Fibroblast of lung (primary cell): ENCODE measurements around the gene VEGFA. TPM values are rescaled to one million over a fixed set of nuclear protein-coding genes. Genes with fewer than 3 reads are reported as not detected.

Source experiments
- DNase-seq, 2 donors: peaks; one replicate each; pipeline versions ENCODE4 v3.0.0 to v3.0.0-alpha.2; 2010; ENCODE audit warnings: low read depth in 2 of 2
- H2AFZ ChIP-seq: 2 replicates; pipeline ENCODE4 v1.5.1; 2012; ENCODE audit warnings: low read length, control low read depth, inconsistent platforms
- H3K27ac ChIP-seq: 2 replicates; pipeline ENCODE4 v1.5.1; 2011; ENCODE audit warnings: low read length, control low read depth; ENCODE audit not compliant: insufficient read depth
- H3K27me3 ChIP-seq: 2 replicates; pipeline ENCODE4 v1.5.1; 2011; ENCODE audit warnings: mild to moderate bottlenecking, low read length; ENCODE audit not compliant: control insufficient read depth, insufficient read depth
- H3K36me3 ChIP-seq: 2 replicates; pipeline ENCODE4 v1.5.1; 2011; ENCODE audit warnings: low read length; ENCODE audit not compliant: control insufficient read depth, insufficient read depth
- H3K4me1 ChIP-seq: 2 replicates; pipeline ENCODE4 v1.5.1; 2011; ENCODE audit warnings: low read length; ENCODE audit not compliant: control insufficient read depth, insufficient read depth; ENCODE audit errors: extremely low read depth
- H3K4me2 ChIP-seq: 2 replicates; pipeline ENCODE4 v1.5.1; 2011; ENCODE audit warnings: low read length, control low read depth; ENCODE audit not compliant: insufficient read depth; ENCODE audit errors: extremely low read depth
- H3K4me3 ChIP-seq, 4 experiments: fragments of 200-600 bp in 1 of 4; sonication (generic) in 1 of 4; replicated peaks in 1 of 4; 2 replicates each; pipeline ENCODE4 v1.5.1; 2011 to 2016; ENCODE audit warnings: low read length in 4 of 4, low read depth in 3 of 4, mild to moderate bottlenecking in 3 of 4, control low read depth in 2 of 4, inconsistent platforms in 1 of 4, mixed read lengths in 1 of 4; ENCODE audit not compliant: insufficient read depth in 1 of 4; ENCODE audit errors: control extremely low read depth in 1 of 4
- H3K79me2 ChIP-seq: 2 replicates; pipeline ENCODE4 v1.5.1; 2012; ENCODE audit warnings: mild to moderate bottlenecking, low read length, inconsistent platforms; ENCODE audit not compliant: control insufficient read depth, insufficient read depth
- H3K9ac ChIP-seq: 2 replicates; pipeline ENCODE4 v1.5.1; 2011; ENCODE audit warnings: mild to moderate bottlenecking, low read length, control low read depth; ENCODE audit not compliant: insufficient read depth
- H3K9me3 ChIP-seq: 2 replicates; pipeline ENCODE4 v1.5.1; 2012; ENCODE audit warnings: low read depth, low read length; ENCODE audit not compliant: control insufficient read depth, insufficient read depth
- H4K20me1 ChIP-seq: 2 replicates; pipeline ENCODE4 v1.5.1; 2011; ENCODE audit warnings: low read length; ENCODE audit not compliant: control insufficient read depth, insufficient read depth; ENCODE audit errors: extremely low read depth
- CTCF ChIP-seq, 2 donors: IDR thresholded peaks in 1 of 2; conservative IDR thresholded peaks in 1 of 2; 1 replicate in 1 of 2; 2 replicates in 1 of 2; pipeline ENCODE4 v1.5.1; 2011 to 2012; ENCODE audit warnings: low read length in 2 of 2, control low read depth in 1 of 2, inconsistent platforms in 1 of 2, low read depth in 1 of 2, mild to moderate bottlenecking in 1 of 2
- EZH2 ChIP-seq: IDR thresholded peaks from 2 replicates; pipeline ENCODE4 v1.5.1; 2012; ENCODE audit warnings: low read length, control low read depth, mild to moderate bottlenecking; ENCODE audit errors: missing control alignments
- polyA plus RNA-seq, 2 donors: library from polyadenylated mRNA; depleted of rRNA in 1 of 2; stranded (reverse) in 1 of 2; unstranded in 1 of 2; fragments of >200 nt; gene quantifications; 2 replicates each; pipeline ENCODE4 v1.2.1, GENCODE V29; 2011 to 2012; ENCODE audit warnings: missing spikeins in 1 of 2
- total RNA-seq: library from RNA; depleted of rRNA; stranded (reverse); fragments of >200 nt; gene quantifications from 2 replicates; pipeline ENCODE4 v1.2.1, GENCODE V29; 2014

The VEGFA gene
- total and polyA plus RNA-seq, 2 donors (not counting 1 experiment from before 2014, with no cell fraction given) = 111 to 150 TPM

- no peaks in the 10 kb centered on the region for H4K20me1 ChIP-seq
- no peak overlapping the region for H2AFZ ChIP-seq
- H3K4me2 ChIP-seq = no peak overlapping the region
- no peaks in the 10 kb centered on the region for H3K4me1 ChIP-seq
- H3K9ac ChIP-seq = no peak overlapping the region
- H3K4me3 ChIP-seq = no peak overlapping the region
- H3K27me3 ChIP-seq = peaks cover 4% of the 10 kb centered on the region
- H3K27ac ChIP-seq = no peak overlapping the region
- TF ChIP-seq CTCF (conservative IDR thresholded peaks at IDR 0.05 in 1 of 2, IDR thresholded peaks at IDR 0.05 in 1 of 2; ENCODE audit: low read depth in 1 of 2, low read length in 2 of 2) (no peak), EZH2 (no peak)
- no peaks in the 10 kb centered on the region for H3K79me2 ChIP-seq
- no peak for DNase-seq
- no peaks in the 10 kb centered on the region for H3K36me3 ChIP-seq
- H3K9me3 ChIP-seq = no peaks in the 10 kb centered on the region
These were observed 33.2 kb upstream of the VEGFA start for GRCh38 chr6:43736844-43737243.

- TF ChIP-seq EZH2 (no peak), CTCF (conservative IDR thresholded peaks at IDR 0.05 in 1 of 2, IDR thresholded peaks at IDR 0.05 in 1 of 2; ENCODE audit: low read depth in 1 of 2, low read length in 2 of 2) (no peak)
- DNase-seq = peak in 1 of 2 donors; percentile 72
- no peak overlapping the region for H3K9ac ChIP-seq
These were observed 32.5 kb upstream of the VEGFA start for GRCh38 chr6:43737272-43738081.

GRCh38 chr6:43738267-43738676 lies 31.7 kb upstream of the VEGFA start:
- Histone ChIP-seq H3K27ac (no peak overlapping the region), H3K36me3 (no peaks in the 10 kb centered on the region), H3K4me2 (no peak overlapping the region), H3K4me3 (no peak overlapping the region), H3K79me2 (no peaks in the 10 kb centered on the region), H3K9me3 (no peaks in the 10 kb centered on the region), H3K27me3 (peaks cover 7% of the 10 kb centered on the region), H2AFZ (no peak overlapping the region), H4K20me1 (no peaks in the 10 kb centered on the region), H3K9ac (no peak overlapping the region), H3K4me1 (no peaks in the 10 kb centered on the region)
- DNase-seq = no peak
- no peak for TF ChIP-seq EZH2
- TF ChIP-seq CTCF (conservative IDR thresholded peaks at IDR 0.05 in 1 of 2, IDR thresholded peaks at IDR 0.05 in 1 of 2; ENCODE audit: low read depth in 1 of 2, low read length in 2 of 2) = no peak

More at GRCh38 chr6:43737272-43738081, 32.5 kb upstream of the VEGFA start:
- no peak overlapping the region for H3K4me3 ChIP-seq
- peaks cover 7% of the 10 kb centered on the region for H3K27me3 ChIP-seq
- no peaks in the 10 kb centered on the region for H4K20me1 ChIP-seq
- H3K79me2 ChIP-seq = no peaks in the 10 kb centered on the region
- no peaks in the 10 kb centered on the region for H3K36me3 ChIP-seq
- no peak overlapping the region for H3K4me2 ChIP-seq
- no peak overlapping the region for H2AFZ ChIP-seq
- H3K27ac ChIP-seq = no peak overlapping the region
- H3K9me3 ChIP-seq = no peaks in the 10 kb centered on the region
- H3K4me1 ChIP-seq = no peaks in the 10 kb centered on the region
